ENCODE results near the gene CISD1.

- TF ChIP-seq CTCF (IDR thresholded peaks at IDR 0.05; ENCODE audit: poor library complexity) (no peak), EZH2phosphoT487 (IDR thresholded peaks at IDR 0.05; ENCODE audit: low read depth, severe bottlenecking, unreplicated experiment) (no peak), EZH2 (IDR thresholded peaks at IDR 0.05; ENCODE audit: borderline replicate concordance) (no peak)
These were observed 27.6 kb upstream of the CISD1 start for GRCh38 chr10:58241346-58241745.

Measured in hepatocyte (in vitro differentiated cells).